ENCODE data around the gene ERMAP. TPM values are rescaled to one million over a fixed set of nuclear protein-coding genes. Genes with fewer than 3 reads are reported as not detected.

The ERMAP gene
- total and polyA plus RNA-seq, 9 of the 15 experiments (the other 6 are each of a cell fraction or from before 2014, with no cell fraction given) = 8.0 to 31.4 (median 22.5) TPM

- TF ChIP-seq PCBP2 (IDR thresholded peaks at IDR 0.05; ENCODE audit: low read depth, low read length, poor library complexity, severe bottlenecking) (no peak), NCOA2 (IDR thresholded peaks at IDR 0.05; ENCODE audit: partially characterized antibody in 2 of 2) (no peak), ZNF75A (CRISPR knock-in tag; IDR thresholded peaks at IDR 0.05) (no peak), HDAC1 (IDR thresholded peaks at IDR 0.05) (peak in 1 of 2 experiments; percentile 47; a peak in 1 of 4 replicates), CC2D1A (IDR thresholded peaks at IDR 0.05) (no peak), SRSF9 (IDR thresholded peaks at IDR 0.05; ENCODE audit: borderline replicate concordance, low read depth, low read length) (no peak)
Measured at GRCh38 chr1:42847111-42847595, 30.2 kb downstream of the ERMAP start (continued).

- DNase-seq (ENCODE audit: extremely low read depth in 1 of 4, low spot score in 3 of 4) (peak in 1 of 4 experiments; percentile 43), FAIRE-seq (no peak), ATAC-seq (no peak)
- H4K20me1 ChIP-seq (replicated peaks; ENCODE audit: control insufficient read depth, insufficient read depth, low read length) = no peaks in the 10 kb centered on the region
- H2AFZ ChIP-seq (ENCODE audit: low read depth, low read length) = no peak overlapping the region
- H3K27ac ChIP-seq (ENCODE audit: extremely low read depth, low read depth, low read length) = no peak overlapping the region
- H3K9ac ChIP-seq (ENCODE audit: insufficient read depth in 1 of 2, low read depth in 2 of 2, low read length in 2 of 2) = peak overlapping the region in 1 of 2 experiments; percentile 86; a peak in 1 of 4 replicates
- TF ChIP-seq DNMT1 (IDR thresholded peaks at IDR 0.05) (0 out of 2 replicates have a peak, but pooled peaks have one; percentile 37), ZNF57 (CRISPR knock-in tag; IDR thresholded peaks at IDR 0.05) (no peak)
- ChIA-PET CTCF (ENCODE audit: low intra/inter-chr PET ratio) (no interaction called here), POLR2A (interaction anchor here (0.6 to 6.4 kb wide), 9 partner anchors 10 to 1784 kb away, joined by 3 to 94 read pairs (median 5); partner anchors contain the start of genes ELOVL1, ERMAP and SVBP)
- peaks cover 34% of the 10 kb centered on the region for H3K79me2 ChIP-seq (ENCODE audit: control insufficient read depth, insufficient read depth, low read length)
- H3K4me2 ChIP-seq (ENCODE audit: insufficient read depth, low read length) = peak overlapping the region; percentile 96
- in situ Hi-C loops (cut with MboI) (no loop called here), intact Hi-C loops (cut with micrococcal nuclease) (loop anchor here (2.0 to 5.0 kb wide), 2 partner anchors 23 to 81 kb away; partner anchors contain the start of genes C1orf50 and P3H1)
- no peaks in the 10 kb centered on the region for H3K9me1 ChIP-seq (ENCODE audit: control insufficient read depth, insufficient read depth, low read length)
- peaks cover 54% of the 10 kb centered on the region for H3K36me3 ChIP-seq (ENCODE audit: control insufficient read depth, insufficient read depth, low read length)
- BruUV-seq (replicated peaks) = TSS peak; percentile 31
- peaks cover 18 to 32% of the 10 kb centered on the region in 2 experiments for H3K4me1 ChIP-seq (replicated peaks in 1 of 2; ENCODE audit: control insufficient read depth in 2 of 2, insufficient read depth in 2 of 2, low read length in 2 of 2)
- H3K4me3 ChIP-seq = peak overlapping the region; percentile 70; the same call in 1 of the 2 replicates
- WGBS (ENCODE audit: insufficient coverage, low coverage, missing lambda C conversion rate) = 31% methylated on average over 6 of the region's 6 CpGs
- no peaks in the 10 kb centered on the region for H3K9me3 ChIP-seq (replicated peaks; ENCODE audit: control insufficient read depth, insufficient read depth, low read depth, low read length)
- no peaks in the 10 kb centered on the region for H3K27me3 ChIP-seq (ENCODE audit: control insufficient read depth in 2 of 2, insufficient read depth in 2 of 2, low read length in 2 of 2)
Measured at GRCh38 chr1:42847721-42848460, 31.0 kb downstream of the ERMAP start.

All from K562 (cell line).